NCI-H446 (cell line): ENCODE data around the gene ATP5F1C.
"Not testable (repeated sequence)": the region's sequence is repeated elsewhere in the genome, so short reads cannot be mapped to it uniquely, and the experiment has no call there.

Experiments
- DNase-seq, 2 experiments: peaks; one replicate each; lab custom pipeline; 2025; lab: John Stamatoyannopoulos, UW

ATP5F1C gene

DNA sequence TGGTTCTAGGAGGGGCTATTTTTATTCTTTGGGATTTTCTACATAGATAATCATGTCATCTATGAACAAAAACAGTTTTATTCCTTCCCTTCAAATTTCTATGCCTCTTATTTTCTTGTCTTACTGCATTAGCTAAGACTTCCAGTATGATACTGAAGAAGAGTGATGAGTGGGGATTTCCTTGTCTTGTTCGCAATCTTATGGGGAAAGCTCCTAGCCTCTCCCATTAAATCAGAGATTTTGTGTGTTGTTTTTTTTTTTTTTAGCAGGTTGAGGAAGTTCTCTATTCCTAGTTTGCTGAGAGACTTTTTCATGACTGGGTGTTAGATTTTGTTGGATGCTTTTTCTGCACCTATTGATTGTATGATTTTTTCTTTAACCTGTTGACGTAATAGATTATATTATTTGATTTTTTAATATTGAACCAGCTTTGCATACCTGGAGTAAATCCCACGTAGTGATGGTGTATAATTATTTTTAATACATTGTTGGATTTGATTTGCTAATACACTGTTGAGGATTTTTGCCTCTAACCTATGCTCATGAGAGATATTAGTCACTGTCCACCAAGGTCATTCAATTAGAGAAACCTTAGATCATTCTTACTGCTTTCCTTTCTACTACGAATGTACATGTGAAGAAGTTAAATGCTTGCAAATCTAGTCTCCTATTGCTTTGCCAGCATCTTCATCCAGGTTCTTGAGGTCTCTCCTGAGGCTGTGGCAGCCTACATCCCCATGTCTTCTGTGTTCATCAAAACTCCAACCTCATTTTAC is 6.5 kb downstream of the ATP5F1C start:
- DNase-seq = no peak

DNA sequence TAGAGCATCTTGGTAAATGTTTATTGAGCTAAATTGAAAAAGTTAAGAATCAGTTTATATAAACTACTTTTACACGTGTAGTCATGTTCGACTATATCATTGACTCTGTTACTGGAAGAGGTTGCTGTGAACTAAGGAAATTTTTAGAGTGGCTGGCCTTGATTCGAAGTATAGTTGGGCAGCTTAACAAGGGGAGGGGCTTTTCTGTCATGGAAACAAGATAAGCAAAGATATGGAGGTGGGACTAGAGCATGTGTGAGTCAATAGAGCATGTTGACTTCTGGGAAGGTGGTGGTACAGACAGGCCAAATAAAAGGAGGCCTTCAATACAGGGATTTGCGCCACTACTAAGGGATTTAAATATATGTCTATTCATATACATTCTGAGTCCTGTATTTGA is 7.6 kb downstream of the ATP5F1C start:
- no peak for DNase-seq

DNA sequence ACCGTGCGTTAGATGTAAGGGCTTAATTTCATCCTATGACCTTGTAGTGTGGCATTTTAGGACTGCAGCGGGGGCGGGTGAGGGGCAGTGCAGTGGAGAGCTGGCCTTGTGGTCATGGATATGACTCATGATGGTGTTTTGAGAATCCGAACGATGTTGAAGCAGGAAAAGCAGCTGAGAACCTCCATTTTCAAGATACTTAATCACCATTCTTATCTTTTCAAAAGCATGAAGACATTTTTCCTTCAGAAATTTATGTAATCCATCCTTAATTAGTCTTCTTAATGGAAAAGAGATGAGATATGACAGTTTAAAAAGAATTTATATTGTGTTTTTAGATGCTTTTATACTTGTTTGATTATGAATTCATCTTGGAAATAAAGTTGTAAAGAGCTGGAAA is 9.6 kb downstream of the ATP5F1C start:
- no peak for DNase-seq

DNA sequence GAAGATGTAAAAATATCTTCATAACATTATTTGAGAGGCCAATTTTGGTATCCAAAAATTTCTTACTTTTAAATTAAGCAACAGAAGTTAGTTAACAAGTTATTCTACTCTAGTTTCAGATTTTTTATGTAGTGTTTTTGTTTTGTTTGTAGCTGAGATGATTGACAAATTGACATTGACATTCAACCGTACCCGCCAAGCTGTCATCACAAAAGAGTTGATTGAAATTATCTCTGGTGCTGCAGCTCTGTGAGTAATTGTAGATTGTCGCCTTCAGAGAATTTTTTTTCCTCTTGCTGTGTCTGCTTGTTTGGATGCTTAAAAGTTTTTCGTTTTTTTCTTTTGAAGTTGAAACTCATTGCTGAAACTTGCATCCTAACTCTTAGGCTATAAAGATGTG is 14.6 kb downstream of the ATP5F1C start:
- DNase-seq = no peak

DNA sequence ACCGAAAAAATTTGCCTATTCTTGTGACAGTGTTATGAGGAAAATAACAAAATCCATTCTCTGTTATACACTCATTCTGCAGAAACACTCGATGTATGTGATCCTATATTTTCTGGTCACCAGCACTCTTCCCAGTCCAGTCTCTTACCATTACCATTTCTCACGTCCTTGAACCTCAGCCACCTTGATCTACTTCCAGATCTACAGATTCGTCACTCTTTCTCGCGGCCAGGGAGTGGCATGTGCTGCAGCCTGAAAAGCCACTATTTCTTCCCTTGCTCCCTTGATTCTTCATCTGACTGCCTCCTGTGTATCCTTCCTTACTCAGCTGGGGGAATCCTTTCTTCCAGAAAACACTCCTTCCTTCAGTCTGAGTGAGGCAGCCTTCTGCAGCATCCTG is 16.2 kb downstream of the ATP5F1C start:
- no peak for DNase-seq

DNA sequence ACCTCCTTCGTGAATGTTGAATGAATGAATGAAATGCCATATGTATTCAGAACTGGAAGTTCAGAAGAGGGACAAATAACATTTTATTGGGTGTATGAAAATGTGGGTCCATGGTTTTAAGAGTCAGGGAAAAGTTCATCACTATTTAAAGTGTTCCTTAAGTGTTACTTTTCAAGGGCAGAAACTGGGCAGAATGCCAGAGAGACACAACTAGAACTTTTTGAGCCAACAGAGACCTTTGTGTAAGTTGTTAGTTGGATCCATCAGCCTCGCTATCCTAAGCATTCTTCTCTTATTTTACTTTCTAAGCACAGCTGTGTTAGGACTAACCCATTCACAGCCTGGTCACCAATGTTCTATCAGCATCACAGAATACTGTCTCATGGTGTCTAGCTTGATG is 16.8 kb downstream of the ATP5F1C start:
- no peak for DNase-seq

DNA sequence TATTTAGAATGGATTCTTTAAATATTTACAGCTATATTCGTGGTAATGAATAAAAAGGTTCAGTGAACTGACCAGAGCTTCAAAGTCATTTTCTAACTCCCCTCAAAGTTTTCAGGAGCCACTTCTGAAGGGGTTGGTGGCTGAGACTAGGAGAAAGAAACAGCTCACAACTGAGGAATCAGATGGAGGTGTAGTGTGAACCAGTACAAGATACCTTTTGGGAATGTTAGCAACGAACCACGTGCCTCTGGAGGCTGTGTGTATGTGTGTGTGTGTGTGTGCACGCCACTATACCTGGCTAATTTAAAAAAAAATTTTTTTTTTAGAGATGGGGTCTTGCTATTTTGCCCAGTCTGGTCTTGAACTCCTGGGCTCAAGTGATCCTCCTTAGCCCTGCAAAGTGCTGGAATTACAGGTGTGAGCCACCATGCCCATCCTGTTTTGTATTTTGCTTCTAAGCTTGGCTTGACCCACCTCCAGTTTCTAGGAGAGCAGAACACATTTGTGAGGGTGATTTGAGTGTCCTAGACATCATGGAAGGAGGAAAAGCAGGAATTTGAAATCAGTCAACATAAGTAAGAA is 20.8 kb downstream of the ATP5F1C start:
- DNase-seq = no peak

DNA sequence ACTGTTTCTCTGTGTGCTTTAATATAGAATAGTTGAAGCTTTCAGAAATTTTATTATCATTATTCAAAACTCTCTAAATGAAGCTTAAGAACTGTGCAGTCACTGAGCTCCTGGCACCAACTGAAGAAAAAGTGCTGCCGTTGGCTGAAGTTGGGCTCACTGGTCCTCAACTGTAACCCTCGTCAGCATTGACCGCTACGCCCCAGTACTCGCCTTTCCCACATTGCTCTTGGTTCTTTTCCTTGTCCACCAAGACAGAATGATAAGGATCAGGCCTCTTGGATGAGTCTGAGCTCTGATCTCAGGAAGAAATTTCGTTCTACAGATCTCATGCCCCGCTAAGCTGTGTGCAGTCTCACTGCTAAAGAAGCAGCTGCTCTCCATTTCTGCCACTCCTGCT is 22.5 kb downstream of the ATP5F1C start:
- DNase-seq = no peak

DNA sequence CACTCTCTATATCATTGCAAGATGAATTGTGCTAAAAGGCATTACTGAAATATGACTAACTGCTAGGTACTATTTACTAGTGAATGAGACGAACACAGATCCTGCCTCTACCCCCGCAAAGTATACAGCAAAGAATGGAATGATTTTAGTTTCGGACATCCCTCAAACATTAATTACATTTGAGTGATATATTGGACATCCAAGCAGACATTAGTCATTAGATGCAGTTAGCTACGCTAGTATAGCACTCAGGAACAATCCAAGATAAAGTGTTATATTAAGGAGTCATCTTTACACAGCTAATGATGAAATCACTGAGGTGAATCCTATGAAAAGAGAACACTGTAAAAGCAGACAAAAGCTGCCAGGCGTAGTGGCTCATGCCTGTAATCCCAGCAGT is 23.0 kb downstream of the ATP5F1C start:
- DNase-seq = no peak

DNA sequence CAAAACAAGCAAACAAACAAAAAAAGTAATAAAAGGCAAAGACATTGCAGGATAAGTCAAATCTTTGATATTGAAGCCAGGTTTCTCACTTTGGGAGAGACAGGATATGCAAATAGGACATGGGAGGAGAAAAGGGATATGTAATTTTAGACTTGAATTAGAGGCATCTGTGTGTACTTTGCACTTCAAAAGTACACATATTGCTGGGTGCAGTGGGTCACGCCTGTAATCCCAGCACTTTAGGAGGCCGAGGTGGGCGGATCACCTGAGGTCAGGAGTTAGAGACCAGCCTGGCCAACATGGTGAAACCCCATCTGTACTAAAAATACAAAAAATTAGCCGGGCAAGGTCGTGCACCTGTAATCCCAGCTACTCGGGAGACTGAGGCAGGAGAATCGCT is 23.8 kb downstream of the ATP5F1C start:
- not testable (repeated sequence) for DNase-seq

DNA sequence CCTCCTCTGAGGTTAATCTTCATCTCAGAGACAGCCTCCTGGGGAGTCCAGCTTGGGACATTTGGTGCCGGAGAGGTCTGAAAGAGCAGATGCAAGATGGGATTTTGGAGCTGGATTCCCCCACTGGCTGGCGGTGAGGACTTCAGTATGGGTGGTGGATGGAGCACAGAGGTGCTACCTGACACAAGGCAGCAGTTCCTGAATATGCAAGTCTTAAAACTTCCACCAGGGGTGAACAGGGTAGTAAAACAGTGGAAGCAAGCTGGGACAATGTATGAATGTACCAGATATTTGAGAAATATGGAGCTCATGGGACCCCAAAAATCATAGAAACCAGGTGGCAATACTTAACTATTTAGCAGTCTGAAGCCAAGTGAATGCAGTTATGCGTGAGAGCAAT is 25.5 kb downstream of the ATP5F1C start:
- DNase-seq = no peak

DNA sequence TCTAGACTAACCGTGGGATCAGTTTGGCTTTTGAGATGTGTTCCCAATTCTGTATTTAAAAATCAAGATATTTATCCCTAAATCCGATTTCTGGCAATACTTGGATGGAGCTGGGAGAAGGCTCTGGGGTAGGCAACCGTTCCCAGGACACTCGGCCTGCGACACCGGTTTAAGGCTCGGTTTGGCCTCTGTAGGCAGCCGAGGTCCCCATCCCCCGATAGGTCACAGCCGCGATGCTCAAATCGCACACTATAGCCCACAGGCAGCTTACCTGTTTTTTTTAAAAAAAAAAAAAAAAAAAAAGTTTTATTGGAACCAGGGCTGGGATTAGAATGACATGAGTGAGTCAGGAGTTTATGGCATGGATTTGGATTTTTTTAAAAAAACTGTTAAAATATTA is 29.6 kb downstream of the ATP5F1C start:
- DNase-seq = no peak

DNA sequence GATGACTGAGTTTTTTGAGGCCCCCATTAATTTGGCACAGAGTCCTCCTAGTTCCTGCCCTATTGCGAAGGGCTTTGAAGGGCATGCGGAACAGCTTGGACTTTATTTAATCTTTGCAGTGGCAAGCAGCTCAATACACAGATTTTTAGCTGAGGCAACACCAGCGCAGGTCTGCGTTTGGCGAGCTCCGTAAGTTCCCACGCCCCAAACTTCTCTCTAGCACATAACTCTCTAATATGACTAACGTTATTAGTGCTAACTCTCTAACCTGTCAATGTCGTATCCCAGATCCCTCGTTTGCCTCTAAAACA is 30.0 kb downstream of the ATP5F1C start:
- DNase-seq = no peak

DNA sequence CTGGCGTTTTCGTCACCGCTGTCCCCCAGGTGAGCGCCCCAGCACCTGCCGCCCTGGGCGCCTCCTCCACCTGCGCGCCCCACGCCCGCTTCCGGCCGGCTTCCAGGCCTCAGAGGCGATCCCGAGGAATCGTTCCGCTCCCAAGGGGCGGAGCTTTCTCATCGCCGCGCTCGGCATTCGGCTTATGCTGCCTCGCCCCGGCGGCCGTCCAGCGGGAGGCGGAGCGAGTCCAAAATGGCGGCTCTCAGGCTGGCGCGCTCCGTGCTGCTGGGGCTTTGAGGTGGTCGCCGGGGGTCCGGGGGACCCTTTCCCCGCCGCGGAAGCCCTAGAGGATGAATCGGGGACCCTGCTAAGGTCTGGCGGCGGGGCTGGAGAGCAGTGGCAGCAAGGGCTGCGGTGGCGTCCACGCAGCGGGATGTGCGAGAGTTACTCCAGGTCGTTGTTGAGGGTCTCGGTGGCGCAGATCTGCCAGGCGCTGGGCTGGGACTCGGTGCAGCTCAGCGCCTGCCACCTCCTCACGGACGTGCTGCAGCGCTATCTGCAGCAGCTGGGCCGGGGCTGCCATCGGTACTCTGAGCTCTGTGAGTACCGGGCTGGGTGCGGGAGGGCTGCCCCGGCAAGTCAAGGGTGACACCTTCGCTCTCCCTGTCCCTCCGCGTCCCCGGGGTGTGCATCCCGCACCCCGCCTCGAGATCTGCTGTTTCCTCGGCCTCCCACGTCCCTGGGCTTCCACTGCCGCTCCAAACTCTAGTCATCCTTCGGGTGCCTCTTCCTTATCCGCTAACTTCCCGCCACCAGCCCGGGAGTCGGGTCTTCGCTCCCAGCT is 30.5 kb downstream of the ATP5F1C start, which contains the start of gene TAF3:
TSS of gene TAF3 (plus strand) at position 211 of the 826 bp plus-strand sequence. CDS start at position 416, 205 bp downstream.
- peak; percentile 74 to 92 for DNase-seq

DNA sequence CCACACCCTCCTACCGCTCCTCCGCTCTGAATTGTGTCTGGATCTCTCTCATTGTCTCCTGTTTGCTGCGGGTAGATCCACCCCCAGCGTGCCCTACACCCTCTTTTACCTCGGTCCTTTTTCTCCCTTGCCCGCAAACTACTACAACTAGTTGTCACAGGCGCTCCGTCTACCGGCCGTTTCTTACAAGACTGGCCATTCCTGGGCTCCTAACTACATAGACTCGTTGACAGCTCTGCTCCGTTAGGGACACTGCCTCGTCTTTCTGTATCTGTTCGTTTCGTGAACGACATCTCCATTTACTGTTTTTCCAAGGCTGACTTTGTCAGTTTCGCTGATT is 31.1 kb downstream of the ATP5F1C start:
- DNase-seq = peak in 1 of 2 experiments; percentile 7

DNA sequence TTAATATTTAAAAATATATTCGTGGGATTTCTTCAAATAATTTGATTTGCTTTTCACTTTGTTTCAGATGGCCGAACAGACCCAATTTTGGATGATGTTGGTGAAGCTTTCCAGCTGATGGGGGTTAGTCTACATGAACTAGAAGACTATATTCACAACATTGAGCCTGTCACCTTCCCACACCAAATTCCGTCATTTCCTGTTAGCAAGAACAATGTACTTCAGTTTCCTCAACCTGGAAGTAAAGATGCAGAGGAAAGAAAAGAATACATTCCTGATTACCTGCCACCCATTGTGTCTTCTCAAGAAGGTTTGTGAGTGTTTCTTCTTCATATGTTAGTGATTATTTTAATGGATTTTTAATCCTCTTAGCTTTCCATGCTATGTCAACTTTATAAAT is 36.3 kb downstream of the ATP5F1C start:
- no peak for DNase-seq

DNA sequence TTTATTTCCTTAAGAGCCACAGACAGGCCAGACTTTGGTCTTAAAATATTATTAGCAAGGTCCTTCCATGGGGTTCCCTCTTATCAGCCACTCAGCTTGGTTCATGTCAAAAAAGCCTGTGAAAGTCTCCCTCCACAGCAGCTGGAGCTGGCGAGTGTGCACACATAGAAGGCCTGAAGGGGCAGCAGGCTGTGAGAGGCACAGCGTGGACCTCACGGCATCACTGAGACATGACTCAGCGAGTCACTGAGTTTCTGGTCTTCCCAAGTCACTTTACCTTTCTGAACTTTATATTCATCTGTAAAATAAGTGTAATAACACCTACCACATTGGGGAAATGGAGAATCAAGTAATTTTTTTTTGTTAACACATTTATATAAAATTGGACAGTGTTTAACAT is 39.0 kb downstream of the ATP5F1C start:
- no peak for DNase-seq

DNA sequence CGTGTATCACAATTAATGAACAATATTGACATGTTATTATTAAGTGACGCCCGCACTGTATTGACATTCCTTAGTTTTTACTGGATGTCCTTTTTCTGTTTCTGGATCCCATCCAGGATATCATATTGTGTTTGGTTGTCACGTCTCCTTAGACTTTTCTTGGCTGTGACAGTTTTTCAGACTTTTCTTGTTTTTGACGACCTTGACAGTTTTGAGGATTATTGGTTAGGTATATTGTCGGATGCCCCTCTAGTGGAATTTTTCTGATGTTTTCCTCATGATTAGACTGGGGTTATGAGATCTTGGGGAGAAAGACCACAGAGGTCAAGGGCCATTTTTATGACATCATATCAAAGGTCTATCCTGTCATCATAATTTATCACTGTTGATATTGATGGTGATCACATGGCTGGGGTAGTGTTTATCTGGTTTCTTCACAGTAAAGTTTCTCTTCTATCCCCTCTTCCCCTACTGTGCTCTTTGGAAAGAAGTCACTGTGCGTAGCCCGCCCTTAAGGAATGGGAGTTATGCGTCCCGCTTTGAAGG is 41.4 kb downstream of the ATP5F1C start:
- DNase-seq = no peak

DNA sequence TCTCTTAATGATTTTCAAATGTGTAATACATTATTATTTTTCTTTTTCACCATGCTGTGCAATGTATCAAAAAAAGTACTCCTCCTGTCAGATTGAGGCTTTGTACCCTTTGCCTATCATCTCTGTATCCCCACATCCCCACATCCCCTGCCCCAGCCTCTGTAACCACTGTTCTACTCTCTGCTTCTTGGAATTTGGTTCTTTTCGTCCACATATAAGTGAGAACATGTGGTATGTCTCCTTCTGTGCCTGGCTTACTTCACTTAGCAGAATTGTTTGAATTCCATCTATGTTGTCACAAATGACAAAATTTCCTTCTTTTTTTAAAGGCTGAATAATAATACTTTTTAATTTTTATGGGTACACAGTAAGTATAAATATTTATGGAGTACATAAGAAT is 44.1 kb downstream of the ATP5F1C start:
- no peak for DNase-seq

DNA sequence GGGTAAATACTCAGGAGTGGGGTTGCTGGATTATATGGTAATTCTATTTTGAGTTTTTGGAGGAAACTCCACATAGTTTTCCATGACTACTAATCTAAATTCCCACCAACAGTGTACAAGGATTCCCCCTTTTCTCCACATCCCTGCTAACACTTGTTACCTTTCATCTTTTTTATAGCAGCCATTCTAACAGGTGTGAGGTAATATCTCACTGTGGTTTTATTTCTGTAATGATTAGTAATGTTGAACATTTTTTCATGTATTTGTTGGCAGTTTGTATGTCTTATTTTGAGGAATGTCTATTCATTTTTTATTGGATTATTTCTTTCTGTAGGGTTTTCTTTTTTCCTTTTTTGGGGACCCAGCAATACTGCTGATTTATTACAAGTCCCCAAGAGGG is 45.2 kb downstream of the ATP5F1C start:
- DNase-seq = no peak

DNA sequence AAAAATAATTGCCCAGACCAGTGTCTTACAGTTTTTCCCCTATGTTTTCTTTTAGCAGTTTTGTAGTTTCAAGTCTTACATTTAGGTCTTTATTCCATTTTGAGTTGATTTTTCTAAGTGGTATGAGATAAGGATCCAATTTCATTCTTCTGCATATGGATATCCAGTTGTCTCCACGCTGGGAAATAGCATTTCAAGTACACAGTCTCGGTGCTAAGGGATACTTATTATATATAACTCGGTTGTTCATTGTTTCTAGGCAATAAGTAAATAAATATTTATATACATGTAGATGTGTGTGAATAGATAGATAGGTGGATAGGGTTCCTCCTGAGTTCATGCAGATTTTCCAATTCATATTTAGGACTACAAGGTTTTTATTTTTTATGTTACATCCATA is 46.3 kb downstream of the ATP5F1C start:
- no peak for DNase-seq

DNA sequence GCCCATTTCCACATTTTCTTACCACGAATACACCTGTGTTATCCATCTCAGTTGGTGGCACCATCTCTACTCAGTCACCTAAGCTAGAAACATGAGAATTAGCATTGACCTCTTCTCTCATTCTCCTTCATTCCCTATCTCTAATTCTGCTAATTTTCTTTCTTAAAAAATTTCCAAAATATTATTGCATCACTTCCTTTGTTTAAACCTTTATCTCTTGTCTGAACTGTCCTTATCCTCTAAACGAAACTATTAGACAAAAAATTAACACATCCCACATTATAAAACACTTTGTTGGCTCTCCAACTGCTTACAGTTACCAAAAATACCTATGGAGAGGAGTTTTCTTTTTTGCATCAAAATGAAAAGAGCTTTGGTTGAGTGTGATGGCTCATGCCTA is 48.6 kb downstream of the ATP5F1C start:
- no peak for DNase-seq

DNA sequence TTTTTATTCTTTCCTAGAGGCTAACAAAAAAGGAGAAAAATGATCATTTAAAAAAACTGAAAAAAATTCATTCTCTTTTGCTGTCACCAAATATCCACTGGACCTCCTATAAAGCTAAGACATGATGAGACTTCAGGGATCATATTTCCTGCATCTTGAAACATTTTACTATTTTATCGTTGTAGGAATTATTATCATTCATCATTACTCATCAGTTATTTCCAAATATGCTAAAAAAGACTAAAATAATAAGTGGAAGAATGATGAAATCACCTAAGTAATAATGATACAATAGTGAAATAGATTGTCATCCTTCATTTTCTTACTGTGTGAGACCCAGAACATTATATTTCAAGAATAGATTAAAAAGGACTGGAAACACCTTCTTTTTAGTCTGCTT is 58.6 kb downstream of the ATP5F1C start:
- DNase-seq = no peak
